Activated CD8-positive, alpha-beta memory T cell treated with anti-CD3 and anti-CD28 coated beads, Interleukin-2, amount 50 U/mL, for 1 hour (primary cell): ENCODE data around the gene ZNF574.
"Not testable (repeated sequence)": the region's sequence is repeated elsewhere in the genome, so short reads cannot be mapped to it uniquely, and the experiment has no call there.

Experiments
- DNase-seq: peaks from one replicate; pipeline ENCODE4 v3.0.0-alpha.2; 2020; ENCODE audit errors: extremely low read depth

Gene ZNF574

GRCh38 chr19:42075616-42076379, at the start of gene ZNF574:
ZNF574 (plus strand) TSS chr19:42076166; CDS start chr19:42078607, 2,441 bp downstream.
- peak; percentile 98 for DNase-seq

- no peak for DNase-seq
Observed at GRCh38 chr19:42028304-42029216, 47.4 kb upstream of the ZNF574 start.

- no peak for DNase-seq
Observed at GRCh38 chr19:42030645-42031440, 45.1 kb upstream of the ZNF574 start.

DNA sequence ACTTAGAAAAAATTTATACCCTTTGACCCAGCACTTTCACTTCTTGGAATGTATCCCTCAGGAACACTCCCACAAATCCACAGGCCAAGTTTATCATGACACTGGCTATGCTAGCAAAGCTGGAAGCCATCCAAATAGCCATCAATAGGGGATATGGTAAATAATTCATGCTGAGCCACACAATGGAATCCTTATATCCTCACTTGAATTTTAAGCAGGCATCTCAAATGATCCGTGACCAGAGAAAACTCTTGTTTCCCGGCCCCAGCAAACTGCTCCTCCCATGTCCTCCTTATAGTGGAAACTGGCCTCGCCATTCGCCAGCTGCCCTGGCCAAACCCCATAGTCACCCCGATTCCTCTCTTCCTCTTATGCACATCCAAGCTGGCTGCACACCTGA, 43.5 kb upstream of the ZNF574 start:
- no peak for DNase-seq

DNA sequence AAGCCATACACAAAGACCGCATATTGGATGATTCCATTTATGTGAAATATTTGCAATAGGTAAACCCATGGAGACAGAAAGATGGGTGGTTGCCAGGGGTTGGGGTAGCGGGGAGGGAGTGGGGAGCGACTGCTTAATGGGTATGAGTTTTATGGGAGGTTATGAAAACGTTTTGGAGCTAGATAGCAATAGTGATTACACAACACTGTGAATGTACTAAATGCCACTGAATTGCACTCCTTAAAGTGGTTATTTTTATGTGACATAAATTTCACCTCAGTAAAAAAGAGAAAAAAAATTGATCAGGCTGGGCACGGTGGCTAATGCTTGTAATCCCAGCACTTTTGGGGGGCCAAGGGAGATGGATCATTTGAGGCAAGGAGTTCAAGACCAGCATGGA, 42.6 kb upstream of the ZNF574 start:
- DNase-seq, result no peak

DNA sequence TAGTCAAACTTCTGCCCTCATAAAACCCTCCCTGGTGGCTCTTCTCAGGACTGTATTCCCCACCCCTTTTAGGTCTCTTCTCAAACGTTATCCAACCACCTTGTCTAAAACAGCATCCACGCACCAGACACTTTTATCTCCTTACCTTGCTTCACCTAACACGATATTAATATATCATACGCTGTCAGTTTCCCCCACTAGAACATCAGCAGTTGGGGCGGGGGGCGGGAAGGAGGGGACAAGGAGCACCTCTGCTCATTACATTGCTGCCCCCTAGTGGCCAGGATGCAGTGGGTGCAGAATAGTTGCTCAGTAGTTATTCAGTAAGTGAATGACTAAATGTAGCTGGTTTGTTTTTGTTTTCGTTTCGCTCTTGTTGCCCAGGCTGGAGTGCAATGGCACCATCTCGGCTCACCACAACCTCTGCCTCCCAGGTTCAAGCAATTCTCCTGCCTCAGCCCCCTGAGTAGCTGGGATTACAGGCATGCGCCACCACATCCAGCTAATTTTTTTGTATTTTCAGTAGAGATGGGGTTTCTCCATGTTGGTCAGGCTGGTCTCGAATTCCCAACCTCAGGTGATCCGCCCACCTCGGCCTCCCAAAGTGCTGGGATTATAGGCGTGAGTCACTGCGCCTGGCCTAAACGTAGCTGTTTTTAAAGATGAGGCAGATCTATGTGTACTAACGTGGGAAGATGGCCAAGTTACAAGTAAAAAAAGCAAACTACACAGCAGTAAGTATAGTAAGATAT, 41.1 kb upstream of the ZNF574 start:
- peak; percentile 14 for DNase-seq

DNA sequence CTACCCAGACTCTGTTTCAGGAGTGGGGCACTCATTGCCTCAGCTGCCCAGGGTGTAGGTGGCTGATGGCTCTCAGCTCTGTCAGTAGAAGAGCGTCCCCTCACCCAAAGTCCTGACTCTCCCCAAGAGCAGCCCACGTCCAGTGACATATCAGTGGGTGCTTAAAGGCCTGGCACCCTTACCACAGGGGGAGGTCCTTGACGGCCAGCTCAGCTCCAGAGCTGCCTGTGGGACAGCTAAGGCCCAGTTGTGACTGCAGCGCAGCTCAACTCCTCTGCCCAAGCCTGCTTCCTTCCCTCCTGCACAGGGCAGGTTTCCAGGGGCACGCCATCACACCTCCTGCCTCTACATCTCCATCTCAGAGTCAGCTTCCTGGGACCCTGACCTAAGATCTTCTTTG, 38.3 kb upstream of the ZNF574 start:
- no peak for DNase-seq

GRCh38 chr19:42038666-42039065, 37.3 kb upstream of the ZNF574 start:
- DNase-seq, result no peak

- no peak for DNase-seq
Observed at GRCh38 chr19:42040031-42040430, 35.9 kb upstream of the ZNF574 start.

DNA sequence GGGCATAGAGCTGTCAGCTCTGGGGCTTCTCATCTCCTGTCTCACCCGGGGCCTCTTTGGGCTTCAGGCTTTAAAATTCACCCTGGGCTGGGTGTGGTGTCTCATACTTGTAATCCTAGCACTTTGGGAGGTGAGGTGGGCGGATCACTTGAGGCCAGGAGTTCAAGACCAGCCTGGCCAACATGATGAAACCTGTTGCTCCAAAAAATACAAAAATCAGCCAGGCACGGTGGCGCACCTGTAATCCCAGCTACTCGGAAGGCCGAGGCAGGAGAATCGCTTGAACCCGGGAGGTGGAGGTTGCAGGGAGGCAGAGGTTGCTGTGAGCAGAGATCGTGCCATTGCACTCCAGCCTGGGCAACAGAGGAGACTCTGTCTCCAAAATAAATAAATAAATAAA, 35.5 kb upstream of the ZNF574 start:
- DNase-seq, result not testable (repeated sequence)

GRCh38 chr19:42042455-42043170, 33.4 kb upstream of the ZNF574 start:
- DNase-seq, result no peak

DNA sequence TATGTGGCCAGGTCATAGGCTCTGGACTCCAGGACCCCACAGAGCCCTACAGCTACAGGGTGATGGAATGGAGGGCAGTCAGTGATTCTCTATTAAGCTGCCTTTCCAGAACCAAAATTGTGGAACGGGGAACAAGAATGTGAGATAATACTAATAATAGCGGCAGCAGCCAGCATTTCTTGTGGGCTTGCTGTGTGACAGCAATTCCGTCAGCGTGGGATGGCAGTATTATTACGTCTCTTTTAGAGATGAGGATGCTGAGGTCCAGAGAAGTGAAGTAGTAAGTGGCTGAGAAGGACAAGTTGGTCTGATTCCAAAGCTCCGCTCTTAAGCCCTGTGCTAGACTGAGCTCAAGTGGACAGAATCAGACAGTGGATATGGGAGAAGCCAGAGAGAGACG, 30.4 kb upstream of the ZNF574 start:
- DNase-seq, result no peak

DNA sequence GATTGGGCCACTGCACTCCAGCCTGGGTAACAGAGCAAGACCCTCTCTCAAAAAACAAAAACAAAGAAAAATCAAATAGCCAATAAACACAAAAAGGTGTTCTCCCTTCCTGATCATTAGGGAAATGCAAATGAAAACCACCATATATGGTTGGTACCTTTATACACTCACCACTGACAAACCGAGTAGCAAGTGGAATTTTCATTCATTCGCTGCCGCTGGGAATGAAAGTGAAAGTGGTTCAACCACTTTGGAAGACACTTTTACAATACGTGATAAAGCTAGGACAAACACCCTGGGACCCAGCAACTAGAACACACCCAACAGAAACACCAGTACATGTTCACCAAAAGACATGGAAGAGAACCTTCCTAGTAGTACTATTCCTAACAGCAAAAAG, 27.0 kb upstream of the ZNF574 start:
- DNase-seq, result no peak

DNA sequence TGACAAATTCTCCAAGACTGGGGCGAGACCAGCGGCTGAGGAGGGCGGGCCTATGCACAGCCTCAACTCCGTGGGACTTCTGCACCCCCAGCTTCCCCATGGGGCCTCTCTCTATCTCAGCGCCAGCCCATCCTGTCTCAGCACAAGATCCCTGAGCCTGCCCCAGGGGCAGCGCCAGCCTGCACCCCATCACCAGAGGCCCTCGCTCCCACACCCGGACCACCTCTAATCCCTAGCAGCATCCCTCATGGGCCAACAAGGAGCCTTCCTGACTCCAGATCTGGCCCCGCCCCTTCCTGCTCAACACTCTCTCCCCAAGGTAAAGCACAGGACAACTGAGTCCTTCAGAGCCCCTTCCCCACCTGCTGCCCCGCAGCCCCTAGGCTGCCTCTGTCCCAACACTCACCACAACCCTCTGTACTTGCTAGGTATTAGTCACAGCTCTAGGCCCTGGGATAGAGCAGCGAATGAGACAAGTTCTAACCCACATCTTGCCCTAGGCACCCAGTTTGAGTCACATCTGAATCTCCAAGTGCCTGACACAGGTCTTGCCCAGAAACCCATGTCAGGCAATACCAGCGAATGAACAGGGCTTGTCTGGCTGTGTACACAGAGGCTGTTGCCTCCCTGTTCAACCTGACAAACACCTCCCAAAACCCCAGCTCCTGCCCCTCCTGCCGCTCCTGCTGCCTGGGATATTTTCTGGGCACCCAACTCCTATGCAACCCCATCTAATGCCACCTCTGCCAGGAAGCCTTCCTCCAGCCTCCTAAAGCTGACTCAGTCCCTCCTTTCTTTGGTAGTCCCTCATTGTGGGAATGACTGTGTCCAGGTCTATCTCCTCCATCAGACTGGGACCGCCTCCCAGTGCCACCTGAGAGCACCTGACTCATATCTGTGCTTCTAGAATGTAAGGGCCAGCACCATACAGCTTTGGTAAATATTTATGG, 24.5 kb upstream of the ZNF574 start:
- DNase-seq, result no peak

GRCh38 chr19:42052241-42052863, 23.6 kb upstream of the ZNF574 start:
- DNase-seq, result no peak

- no peak for DNase-seq
Observed at GRCh38 chr19:42053037-42053935, 22.7 kb upstream of the ZNF574 start.

- no peak for DNase-seq
Observed at GRCh38 chr19:42054205-42054604, 21.8 kb upstream of the ZNF574 start.

GRCh38 chr19:42057846-42058245, 18.1 kb upstream of the ZNF574 start:
- DNase-seq, result no peak
